Prostate gland (tissue), 2 donors: ENCODE measurements around the gene WDFY2. TPM values are rescaled to one million over a fixed set of nuclear protein-coding genes. Genes with fewer than 3 reads are reported as not detected.
A peak's percentile ranks its signal among the peaks of the same experiment; 100 is the strongest.

ENCODE experiments used
- DNase-seq: peaks from one replicate; pipeline ENCODE4 v3.0.0-alpha.2; 2019; ENCODE audit warnings: low spot score
- H3K27ac ChIP-seq, 2 donors: fragments of 200-600 bp; sonication (generic); 2 replicates each; pipeline ENCODE4 v1.5.1; 2017 to 2019
- H3K27me3 ChIP-seq: fragments of 200-600 bp; sonication (generic); replicated peaks from 2 replicates; pipeline ENCODE4 v1.5.1; 2019; ENCODE audit not compliant: insufficient read depth
- H3K36me3 ChIP-seq, 2 donors: fragments of 200-600 bp; sonication (generic); 1 replicate in 1 of 2; 2 replicates in 1 of 2; pipeline versions ENCODE4 v1.5.1 to v1.8.1; 2017 to 2019
- H3K4me1 ChIP-seq: fragments of 200-600 bp; sonication (generic); replicated peaks from 2 replicates; pipeline ENCODE4 v1.5.1; 2019
- H3K4me3 ChIP-seq, 2 donors: fragments of 200-600 bp; sonication (generic); 2 replicates each; pipeline ENCODE4 v1.5.1; 2017 to 2019
- H3K9me3 ChIP-seq: fragments of 200-600 bp; sonication (generic); 2 replicates; pipeline ENCODE4 v1.5.1; 2017
- CTCF ChIP-seq, 4 experiments: fragments of 200-600 bp in 2 of 4; fragments of 450-650 bp in 2 of 4; sonication (generic) in 2 of 4; IDR thresholded peaks; 1 replicate in 3 of 4; 2 replicates in 1 of 4; pipeline ENCODE4 v1.5.1; 2016 to 2019; ENCODE audit warnings: antibody characterized with exemption in 4 of 4, mild to moderate bottlenecking in 2 of 4, moderate library complexity in 2 of 4
- POLR2A ChIP-seq: fragments of 450-650 bp; IDR thresholded peaks from one replicate; pipeline ENCODE4 v1.6.1; 2016; ENCODE audit warnings: antibody characterized with exemption, mild to moderate bottlenecking
- POLR2AphosphoS5 ChIP-seq: sonication (generic); formaldehyde crosslinking; IDR thresholded peaks from one replicate; pipeline ENCODE4 v1.6.1; 2017; ENCODE audit warnings: antibody characterized with exemption
- WGBS: methylation state at CpG from one replicate; pipeline ENCODE4 v1.1.5; 2018; 5-methylcytosine and 5-hydroxymethylcytosine counted together
- intact Hi-C: fragments of 100-400 bp; cut with DNase I; formaldehyde crosslinking; loops from one replicate; pipeline ENCODE4 v1.14.2; 2022
- total RNA-seq, 2 donors: library from RNA; depleted of rRNA; stranded (reverse); fragments of >200 nt; gene quantifications; one replicate each; pipeline ENCODE4 v1.1.0, GENCODE V29; 2016

Gene WDFY2
- total RNA-seq, 2 donors from 2014 or later = 7.9 to 23.2 TPM

DNA sequence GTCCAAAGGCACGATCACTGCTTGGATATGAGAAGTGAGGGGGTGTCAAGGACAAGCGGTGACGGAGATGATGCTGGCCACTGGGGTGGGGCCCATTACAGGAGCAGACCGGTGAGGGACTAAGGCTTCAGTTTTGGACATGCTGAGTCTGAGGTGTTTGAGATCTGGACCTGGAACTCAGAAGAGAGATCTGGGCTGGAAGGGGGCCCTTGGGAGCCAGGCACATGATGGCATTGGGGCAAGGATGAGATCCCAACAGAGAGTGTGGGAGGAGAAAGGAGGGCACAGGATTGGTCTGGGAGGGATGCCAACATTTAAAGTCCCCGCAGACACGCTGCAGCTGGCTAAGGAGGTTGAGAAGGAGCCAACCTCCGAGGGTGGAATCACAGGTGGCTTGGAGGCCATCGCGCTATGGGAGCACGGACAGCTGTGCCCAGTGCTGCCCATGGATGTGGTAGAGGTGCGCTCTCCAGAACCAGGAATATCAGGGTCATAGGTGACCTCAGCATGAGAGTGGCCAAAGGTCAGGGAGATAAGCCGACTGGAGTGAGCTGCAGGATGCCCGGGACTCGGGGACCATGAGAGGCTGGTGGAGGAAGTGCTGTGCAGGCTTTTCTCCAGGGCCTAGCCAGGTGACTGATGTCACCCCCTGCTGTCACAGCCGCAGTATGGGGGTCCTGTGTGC lies 197.9 kb downstream of the WDFY2 start:
- no peaks in the 10 kb centered on the region for H3K36me3 ChIP-seq
- no peaks in the 10 kb centered on the region for H3K9me3 ChIP-seq
- H3K4me3 ChIP-seq = no peak overlapping the region
- H3K4me1 ChIP-seq = no peaks in the 10 kb centered on the region
- no peak for DNase-seq
- no peaks in the 10 kb centered on the region for H3K27me3 ChIP-seq
- intact Hi-C loops = no loop called here
- 86% methylated on average over 15 of the region's 15 CpGs for WGBS
- TF ChIP-seq POLR2A (no peak), POLR2AphosphoS5 (no peak), CTCF (IDR thresholded peaks at IDR 0.05) (no peak)
- H3K27ac ChIP-seq = no peak overlapping the region

GRCh38 chr13:51783428-51784094 lies 199.3 kb downstream of the WDFY2 start:
- Histone ChIP-seq H3K9me3 (no peaks in the 10 kb centered on the region), H3K4me1 (no peaks in the 10 kb centered on the region), H3K27me3 (no peaks in the 10 kb centered on the region), H3K27ac (no peak overlapping the region), H3K4me3 (no peak overlapping the region), H3K36me3 (no peaks in the 10 kb centered on the region)
- no peak for DNase-seq
- intact Hi-C loops = no loop called here
- no peak for TF ChIP-seq CTCF (IDR thresholded peaks at IDR 0.05)
- no peak for TF ChIP-seq POLR2AphosphoS5
- no peak for TF ChIP-seq POLR2A
- WGBS = 89% methylated on average over 9 of the region's 9 CpGs

GRCh38 chr13:51784097-51784496 lies 199.8 kb downstream of the WDFY2 start:
- no peak for DNase-seq
- no peak for TF ChIP-seq POLR2A
- no peak for TF ChIP-seq POLR2AphosphoS5
- no peak for TF ChIP-seq CTCF (IDR thresholded peaks at IDR 0.05)
- no peaks in the 10 kb centered on the region for H3K36me3 ChIP-seq
- intact Hi-C loops = no loop called here
- H3K9me3 ChIP-seq = no peaks in the 10 kb centered on the region
- WGBS = 100% methylated on average over 1 of the region's 1 CpG
- H3K4me1 ChIP-seq = no peaks in the 10 kb centered on the region
- H3K27ac ChIP-seq = no peak overlapping the region
- H3K27me3 ChIP-seq = no peaks in the 10 kb centered on the region
- H3K4me3 ChIP-seq = no peak overlapping the region

DNA sequence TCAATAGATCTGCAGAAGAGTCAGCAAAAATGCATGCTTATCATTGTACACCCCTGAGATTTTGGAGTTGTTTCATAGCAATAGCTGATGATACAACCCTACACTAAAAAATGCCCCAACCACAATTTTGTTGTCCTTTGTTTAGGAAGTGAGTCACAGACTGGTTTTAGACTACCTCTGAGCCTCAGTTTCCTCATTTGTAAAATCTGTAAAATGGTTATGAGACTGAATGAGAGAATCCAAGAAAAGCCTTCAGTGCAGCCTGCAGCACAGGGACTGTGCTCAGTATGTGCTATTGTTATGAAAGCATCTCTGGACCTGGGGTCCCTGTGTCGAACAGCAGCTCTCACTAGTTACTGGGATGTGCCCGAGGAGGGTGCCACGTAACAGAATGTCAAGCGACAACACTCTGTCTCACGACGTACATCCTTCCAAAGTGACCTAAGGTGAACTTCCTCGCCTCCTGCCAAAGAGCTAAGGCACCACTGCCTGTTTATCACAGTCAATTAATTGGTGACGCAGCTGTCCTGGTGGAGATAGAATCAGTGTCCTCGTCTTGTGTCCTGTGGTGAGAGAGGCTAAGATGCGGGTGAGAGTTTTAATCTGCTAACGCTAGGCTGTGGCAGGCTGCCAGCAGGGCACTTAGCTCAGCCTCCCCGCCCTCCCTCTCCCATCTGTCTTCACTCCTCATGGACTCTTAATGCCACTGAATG lies 201.6 kb downstream of the WDFY2 start:
- H3K36me3 ChIP-seq = no peaks in the 10 kb centered on the region
- 28% methylated on average over 12 of the region's 12 CpGs for WGBS
- intact Hi-C loops = no loop called here
- DNase-seq = no peak
- no peaks in the 10 kb centered on the region for H3K27me3 ChIP-seq
- no peak overlapping the region for H3K4me3 ChIP-seq
- TF ChIP-seq POLR2A (no peak), CTCF (IDR thresholded peaks at IDR 0.05) (no peak), POLR2AphosphoS5 (no peak)
- H3K4me1 ChIP-seq = no peaks in the 10 kb centered on the region
- H3K9me3 ChIP-seq = no peaks in the 10 kb centered on the region
- peak overlapping the region; percentile 36 to 37 for H3K27ac ChIP-seq
